Measurements from ENCODE around the gene KRTAP10-3.

GRCh38 chr21:44550807-44551206 lies 7.8 kb downstream of the KRTAP10-3 start:
- TF ChIP-seq POLR2A (IDR thresholded peaks at IDR 0.05) (no peak), CTCF (IDR thresholded peaks at IDR 0.05) (peak in 1 of 6 experiments; percentile 41)
